Neutrophil (primary cell): ENCODE results near the gene PKHD1.

Experiments
- H3K27ac ChIP-seq: fragments of 200-600 bp; sonication (generic); 2 replicates; pipeline ENCODE4 v1.5.1; 2016; ENCODE audit warnings: mild to moderate bottlenecking, moderate library complexity
- H3K27me3 ChIP-seq: fragments of 200-600 bp; sonication (generic); 2 replicates; pipeline ENCODE4 v1.6.0; 2016; ENCODE audit warnings: mild to moderate bottlenecking
- H3K36me3 ChIP-seq: fragments of 200-600 bp; sonication (generic); 2 replicates; pipeline ENCODE4 v1.5.1; 2017
- H3K4me1 ChIP-seq, 2 experiments: fragments of 200-600 bp in 1 of 2; sonication (generic) in 1 of 2; 1 replicate in 1 of 2; 2 replicates in 1 of 2; pipeline versions ENCODE4 v1.5.1 to v1.6.1; 2013 to 2016; ENCODE audit warnings: low read depth in 1 of 2, low read length in 1 of 2, mild to moderate bottlenecking in 1 of 2, moderate library complexity in 1 of 2; ENCODE audit not compliant: control insufficient read depth in 1 of 2, insufficient read depth in 1 of 2
- H3K4me3 ChIP-seq, 2 experiments: fragments of 200-600 bp in 1 of 2; sonication (generic) in 1 of 2; 1 replicate in 1 of 2; 2 replicates in 1 of 2; pipeline ENCODE4 v1.5.1; 2013 to 2016; ENCODE audit warnings: low read depth in 1 of 2, low read length in 1 of 2, mild to moderate bottlenecking in 1 of 2, moderate library complexity in 1 of 2
- H3K9me3 ChIP-seq: fragments of 200-600 bp; sonication (generic); 2 replicates; pipeline ENCODE4 v1.5.1; 2016
- CTCF ChIP-seq: fragments of 200-600 bp; sonication (generic); IDR thresholded peaks from 2 replicates; pipeline ENCODE4 v1.5.1; 2016; ENCODE audit warnings: antibody characterized with exemption

Gene PKHD1

GRCh38 chr6:51775942-51776860, 311.2 kb downstream of the PKHD1 start:
- no peak overlapping the region for H3K27ac ChIP-seq
- no peaks in the 10 kb centered on the region for H3K4me1 ChIP-seq
- H3K27me3 ChIP-seq: no peaks in the 10 kb centered on the region
- H3K4me3 ChIP-seq: no peak overlapping the region
- no peak for TF ChIP-seq CTCF
- no peaks in the 10 kb centered on the region for H3K36me3 ChIP-seq
- no peaks in the 10 kb centered on the region for H3K9me3 ChIP-seq

GRCh38 chr6:51768087-51768486, 319.3 kb downstream of the PKHD1 start:
- Histone ChIP-seq H3K36me3 (no peaks in the 10 kb centered on the region), H3K9me3 (no peaks in the 10 kb centered on the region), H3K4me1 (no peaks in the 10 kb centered on the region), H3K4me3 (no peak overlapping the region), H3K27me3 (no peaks in the 10 kb centered on the region), H3K27ac (no peak overlapping the region)
- no peak for TF ChIP-seq CTCF

- H3K4me1 ChIP-seq: no peaks in the 10 kb centered on the region
- no peaks in the 10 kb centered on the region for H3K36me3 ChIP-seq
- no peak overlapping the region for H3K27ac ChIP-seq
- no peaks in the 10 kb centered on the region for H3K9me3 ChIP-seq
- H3K27me3 ChIP-seq: no peaks in the 10 kb centered on the region
- TF ChIP-seq CTCF: no peak
- no peak overlapping the region for H3K4me3 ChIP-seq
These were observed 322.2 kb downstream of the PKHD1 start for GRCh38 chr6:51765230-51765629.

- no peaks in the 10 kb centered on the region for H3K36me3 ChIP-seq
- no peaks in the 10 kb centered on the region for H3K9me3 ChIP-seq
- H3K27me3 ChIP-seq: no peaks in the 10 kb centered on the region
- TF ChIP-seq CTCF: no peak
- H3K4me3 ChIP-seq: no peak overlapping the region
- H3K4me1 ChIP-seq: no peaks in the 10 kb centered on the region
- H3K27ac ChIP-seq: no peak overlapping the region
These were observed 333.8 kb downstream of the PKHD1 start for GRCh38 chr6:51753635-51754034.

GRCh38 chr6:51743999-51744398, 343.4 kb downstream of the PKHD1 start:
- H3K36me3 ChIP-seq: no peaks in the 10 kb centered on the region
- H3K9me3 ChIP-seq: no peaks in the 10 kb centered on the region
- H3K27ac ChIP-seq: no peak overlapping the region
- no peak overlapping the region for H3K4me3 ChIP-seq
- no peaks in the 10 kb centered on the region for H3K27me3 ChIP-seq
- TF ChIP-seq CTCF: no peak
- no peaks in the 10 kb centered on the region for H3K4me1 ChIP-seq
